ENCODE data around the gene ATP4B. TPM values are rescaled to one million over a fixed set of nuclear protein-coding genes. Genes with fewer than 3 reads are reported as not detected.

ATP4B gene
- total RNA-seq, 1 experiment from 2014 or later, result not detected

- no peak for TF ChIP-seq CTCF (conservative IDR thresholded peaks at IDR 0.05)
- Histone ChIP-seq H4K91ac (ENCODE audit: insufficient read length, low read depth, low read length) (no peak overlapping the region), H2AK5ac (ENCODE audit: insufficient read length, low read length) (no peak overlapping the region), H4K5ac (ENCODE audit: insufficient read length, low read depth, low read length) (no peak overlapping the region), H2BK120ac (ENCODE audit: low read depth, low read length, poor library complexity, severe bottlenecking) (no peak overlapping the region), H3K4me1 (ENCODE audit: insufficient read depth, low read length) (no peaks in the 10 kb centered on the region), H3K18ac (ENCODE audit: insufficient read length, low read depth, low read length) (no peak overlapping the region), H2BK15ac (ENCODE audit: low read depth, low read length) (no peak overlapping the region), H2AFZ (ENCODE audit: low read length) (no peak overlapping the region), H3K79me1 (ENCODE audit: insufficient read depth, low read depth, low read length, poor library complexity, severe bottlenecking) (peaks cover 7% of the 10 kb centered on the region), H3K27ac (ENCODE audit: insufficient read length, low read depth, low read length) (no peak overlapping the region), H3K14ac (ENCODE audit: insufficient read depth, low read length) (no peak overlapping the region), H3K27me3 (ENCODE audit: insufficient read depth, low read length) (no peaks in the 10 kb centered on the region), H2BK5ac (ENCODE audit: insufficient read length, low read length) (no peak overlapping the region), H3K56ac (ENCODE audit: insufficient read length, low read depth, low read length) (no peak overlapping the region), H3K23ac (ENCODE audit: insufficient read length, low read depth, low read length) (no peak overlapping the region), H4K20me1 (ENCODE audit: control insufficient read depth, insufficient read depth, insufficient read length) (no peaks in the 10 kb centered on the region), H2BK12ac (ENCODE audit: insufficient read length, low read depth, low read length) (no peak overlapping the region), H3K9ac (ENCODE audit: extremely low read depth, insufficient read length, low read length) (no peak overlapping the region), H3T11ph (ENCODE audit: low read length) (no peak overlapping the region), H3K4ac (ENCODE audit: low read depth, low read length) (no peak overlapping the region), H3K23me2 (ENCODE audit: insufficient read length, low read depth, low read length, poor library complexity, severe bottlenecking) (no peaks in the 10 kb centered on the region), H2BK20ac (ENCODE audit: low read depth, low read length, poor library complexity, severe bottlenecking) (no peak overlapping the region), H4K8ac (replicated peaks; ENCODE audit: insufficient read length, low read depth, low read length) (no peak overlapping the region), H3K79me2 (ENCODE audit: insufficient read depth, low read length) (peaks cover 17% of the 10 kb centered on the region; the same call in 1 of the 2 replicates), H3K9me3 (ENCODE audit: control insufficient read depth, low read depth, low read length) (no peaks in the 10 kb centered on the region), H3K4me2 (ENCODE audit: insufficient read depth, insufficient read length, low read length) (no peak overlapping the region)
- WGBS (ENCODE audit: extremely low coverage, insufficient read length, low lambda C conversion rate), result no CpG with 5 or more reads among the region's 12 CpGs
- DNase-seq, result peak; percentile 12
- no peak overlapping the region for H3K4me3 Mint-ChIP-seq
- H3K36me3 Mint-ChIP-seq (ENCODE audit: insufficient read depth in 1 of 3, low read depth in 3 of 3), result peaks cover 53 to 59% (median 58%) of the 10 kb centered on the region in 3 experiments
- H3K4me1 Mint-ChIP-seq, result peaks cover 16% of the 10 kb centered on the region in 2 experiments
- peaks cover 3 to 6% of the 10 kb centered on the region in 2 experiments; a peak in 4 of 5 replicates for H3K9me3 Mint-ChIP-seq
- H3K27me3 Mint-ChIP-seq (ENCODE audit: low read depth), result no peaks in the 10 kb centered on the region
- H3K27ac Mint-ChIP-seq, result no peak overlapping the region
Measured at GRCh38 chr13:113599391-113599790, 58.6 kb downstream of the ATP4B start.

Other genes with a start within 250 kb of the ATP4B start
- 2.7 and 2.8 TPM in 2 replicates for gene ADPRHL1, start 204.7 kb downstream of the ATP4B start, total RNA-seq (2021)
- 36.8 and 44.0 TPM in 2 replicates for gene DCUN1D2, start 167.5 kb downstream of the ATP4B start, total RNA-seq (2021)
- gene TFDP1, start 73.4 kb downstream of the ATP4B start, total RNA-seq (2021), result 109 and 111 TPM in 2 replicates
- gene GRK1, start 9.0 kb upstream of the ATP4B start, total RNA-seq (2021), result 0.31 and 0.83 TPM in 2 replicates
- gene TMEM255B, start 101.0 kb upstream of the ATP4B start, total RNA-seq (2021), result 2.1 and 2.8 TPM in 2 replicates
- gene GAS6, start 205.9 kb upstream of the ATP4B start, total RNA-seq (2021), result 19.5 and 20.5 TPM in 2 replicates

Measured in H9 (cell line).